ENCODE results near the gene SCGB1D2. TPM values are rescaled to one million over a fixed set of nuclear protein-coding genes. Genes with fewer than 3 reads are reported as not detected.

SCGB1D2 gene
- total and polyA plus RNA-seq, 9 of the 15 experiments (the other 6 are each of a cell fraction or from before 2014, with no cell fraction given): not detected

- TF ChIP-seq KLF13 (tag; IDR thresholded peaks at IDR 0.05; ENCODE audit: borderline replicate concordance, low read depth) (no peak), SRSF3 (IDR thresholded peaks at IDR 0.05; ENCODE audit: insufficient read depth, low read length) (no peak)
Measured at GRCh38 chr11:62251698-62252097, 9.7 kb downstream of the SCGB1D2 start (continued).

GRCh38 chr11:62253999-62254542 lies 12.0 kb downstream of the SCGB1D2 start:
- Histone ChIP-seq H3K27ac (ENCODE audit: extremely low read depth, low read depth, low read length) (no peak overlapping the region), H3K4me1 (replicated peaks in 1 of 2; ENCODE audit: control insufficient read depth in 2 of 2, insufficient read depth in 2 of 2, low read length in 2 of 2) (no peaks in the 10 kb centered on the region), H2AFZ (ENCODE audit: low read depth, low read length) (no peak overlapping the region), H3K36me3 (ENCODE audit: control insufficient read depth, insufficient read depth, low read length) (no peaks in the 10 kb centered on the region), H3K27me3 (ENCODE audit: control insufficient read depth in 2 of 2, insufficient read depth in 2 of 2, low read length in 2 of 2) (no peaks in the 10 kb centered on the region; a peak in 1 of 5 replicates), H3K9me3 (replicated peaks; ENCODE audit: control insufficient read depth, insufficient read depth, low read depth, low read length) (no peaks in the 10 kb centered on the region), H3K9me1 (ENCODE audit: control insufficient read depth, insufficient read depth, low read length) (no peaks in the 10 kb centered on the region), H3K4me2 (ENCODE audit: insufficient read depth, low read length) (no peak overlapping the region), H3K9ac (ENCODE audit: insufficient read depth in 1 of 2, low read depth in 2 of 2, low read length in 2 of 2) (no peak overlapping the region), H3K4me3 (no peak overlapping the region), H3K79me2 (ENCODE audit: control insufficient read depth, insufficient read depth, low read length) (no peaks in the 10 kb centered on the region), H4K20me1 (replicated peaks; ENCODE audit: control insufficient read depth, insufficient read depth, low read length) (no peaks in the 10 kb centered on the region)
- CTCF ChIA-PET (ENCODE audit: low intra/inter-chr PET ratio): no interaction called here
- in situ Hi-C loops (cut with MboI): no loop called here
- TF ChIP-seq HNRNPUL1 (IDR thresholded peaks at IDR 0.05; ENCODE audit: low read length) (no peak), HBP1 (CRISPR knock-in tag; IDR thresholded peaks at IDR 0.05) (no peak), ZNF436 (CRISPR knock-in tag; IDR thresholded peaks at IDR 0.05) (no peak), ZNF324 (CRISPR knock-in tag; IDR thresholded peaks at IDR 0.05) (no peak)
- 0% methylated on average over 3 of the region's 3 CpGs for WGBS (ENCODE audit: insufficient coverage, low coverage, missing lambda C conversion rate)
- DNase-seq (ENCODE audit: extremely low read depth in 1 of 4, low spot score in 3 of 4): no peak
- BruUV-seq (replicated peaks): no TSS peak
- no peak for ATAC-seq
- POLR2A ChIA-PET: interaction anchor here (0.7 kb wide), 1 partner anchor 54 kb away, joined by 3 read pairs; no protein-coding TSS in a partner anchor
- intact Hi-C loops (cut with micrococcal nuclease): no loop called here
- no peak for FAIRE-seq

Measured in K562 (cell line).